SK-N-SH treated with all-trans-retinoic acid at 6 μM for 48 hours (cell line): ENCODE results near the gene TKT.

Experiments used
- BACH2 ChIP-seq: fragments of 250-450 bp; sonication (Bioruptor Pico); IDR thresholded peaks from 2 replicates; pipeline ENCODE4 v1.9.0; 2021; ENCODE audit warnings: mild to moderate bottlenecking, borderline replicate concordance
- PATZ1 ChIP-seq: fragments of 250-450 bp; sonication (Bioruptor Pico); IDR thresholded peaks from 2 replicates; pipeline ENCODE4 v1.8.0; 2020; ENCODE audit warnings: mild to moderate bottlenecking, moderate library complexity, borderline replicate concordance
- PPARA ChIP-seq: fragments of 250-450 bp; sonication (Bioruptor Pico); IDR thresholded peaks from 2 replicates; pipeline ENCODE4 v1.5.0; 2020; ENCODE audit warnings: mild to moderate bottlenecking, borderline replicate concordance
- SNAI2 ChIP-seq: fragments of 250-450 bp; sonication (Bioruptor Pico); IDR thresholded peaks from 2 replicates; pipeline ENCODE4 v1.5.0; 2020; ENCODE audit warnings: mild to moderate bottlenecking, moderate library complexity
- TCF4 ChIP-seq: fragments of 250-450 bp; sonication (Bioruptor Pico); IDR thresholded peaks from 2 replicates; pipeline ENCODE4 v1.8.0; 2021; ENCODE audit warnings: mild to moderate bottlenecking, moderate library complexity, borderline replicate concordance
- ZC3H10 ChIP-seq: fragments of 250-450 bp; sonication (Bioruptor Pico); IDR thresholded peaks from 2 replicates; pipeline ENCODE4 v1.5.1; 2021; ENCODE audit warnings: mild to moderate bottlenecking, moderate library complexity
- ZFP30 ChIP-seq: fragments of 450-650 bp; formaldehyde crosslinking; IDR thresholded peaks from 2 replicates; pipeline ENCODE4 v1.5.0; 2022; ENCODE audit warnings: mild to moderate bottlenecking, moderate library complexity
- ZNF8 ChIP-seq: fragments of 450-650 bp; formaldehyde crosslinking; IDR thresholded peaks from 2 replicates; pipeline ENCODE4 v1.5.0; 2020; ENCODE audit warnings: mild to moderate bottlenecking, moderate library complexity

GRCh38 chr3:53255775-53256703 lies at the start of gene TKT:
- TF ChIP-seq PPARA (CRISPR knock-in tag) (no peak), ZFP30 (CRISPR knock-in tag) (no peak), BACH2 (no peak), PATZ1 (no peak), TCF4 (no peak), ZNF8 (no peak), SNAI2 (no peak), ZC3H10 (CRISPR knock-in tag) (no peak)
